GM13977 (cell line): ENCODE results near the gene CTTNBP2NL.

Experiments used
- DNase-seq: peaks from one replicate; pipeline ENCODE4 v3.0.0; 2012; ENCODE audit warnings: low spot score
- CTCF ChIP-seq: IDR thresholded peaks from 2 replicates; pipeline ENCODE4 v1.5.1; 2012; ENCODE audit warnings: mild to moderate bottlenecking, control low read depth; ENCODE audit not compliant: insufficient read depth; ENCODE audit errors: extremely low read depth, missing control alignments
- in situ Hi-C: fragments of 300-500 bp; cut with MboI; formaldehyde crosslinking; loops from one replicate; pipeline ENCODE4 v1.12.0; 2022; ENCODE audit warnings: low sequenced_read_pairs, low pct_unique_long_range_greater_than_20kb, mixed read lengths, inconsistent platforms; ENCODE audit not compliant: unreplicated experiment

Gene CTTNBP2NL

GRCh38 chr1:112373806-112374205 is 22.2 kb upstream of the CTTNBP2NL start:
- DNase-seq: no peak
- in situ Hi-C loops: no loop called here
- no peak for TF ChIP-seq CTCF

GRCh38 chr1:112375701-112376100 is 20.3 kb upstream of the CTTNBP2NL start:
- DNase-seq: no peak
- no peak for TF ChIP-seq CTCF
- in situ Hi-C loops: no loop called here

GRCh38 chr1:112380356-112380755 is 15.7 kb upstream of the CTTNBP2NL start:
- no peak for DNase-seq
- in situ Hi-C loops: no loop called here
- TF ChIP-seq CTCF: no peak

GRCh38 chr1:112381324-112382076 is 14.5 kb upstream of the CTTNBP2NL start:
- no peak for TF ChIP-seq CTCF
- DNase-seq: no peak
- in situ Hi-C loops: no loop called here

- no peak for TF ChIP-seq CTCF
- in situ Hi-C loops: no loop called here
- no peak for DNase-seq
Measured at GRCh38 chr1:112383759-112384370, 12.1 kb upstream of the CTTNBP2NL start.

- in situ Hi-C loops: no loop called here
- DNase-seq: no peak
- TF ChIP-seq CTCF: no peak
Measured at GRCh38 chr1:112386024-112386723, 9.8 kb upstream of the CTTNBP2NL start.
